Thyroid gland (tissue), 4 donors: ENCODE results near the gene NFIA. TPM values are rescaled to one million over a fixed set of nuclear protein-coding genes. Genes with fewer than 3 reads are reported as not detected.
A peak's percentile ranks its signal among the peaks of the same experiment; 100 is the strongest.

Experiments used
- DNase-seq, 2 donors: peaks; one replicate each; pipeline ENCODE4 v3.0.0-alpha.2; 2019
- H3K27ac ChIP-seq, 3 donors: fragments of 200-600 bp; sonication (generic); 1 replicate in 2 of 3; 2 replicates in 1 of 3; pipeline ENCODE4 v1.5.1; 2016 to 2019; ENCODE audit warnings: mild to moderate bottlenecking in 1 of 3, moderate library complexity in 1 of 3
- H3K27me3 ChIP-seq: fragments of 200-600 bp; sonication (generic); one replicate; pipeline ENCODE4 v1.5.1; 2019
- H3K36me3 ChIP-seq, 2 donors: fragments of 200-600 bp; sonication (generic); one replicate each; pipeline ENCODE4 v1.5.1; 2016 to 2019
- H3K4me1 ChIP-seq, 2 donors: fragments of 200-600 bp; sonication (generic); one replicate each; pipeline ENCODE4 v1.5.1; 2017 to 2019
- H3K4me3 ChIP-seq, 3 donors: fragments of 200-600 bp; sonication (generic); replicated peaks in 1 of 3; 1 replicate in 2 of 3; 2 replicates in 1 of 3; pipeline ENCODE4 v1.5.1; 2016; ENCODE audit warnings: mild to moderate bottlenecking in 1 of 3
- H3K9me3 ChIP-seq: fragments of 200-600 bp; sonication (generic); one replicate; pipeline ENCODE4 v1.5.1; 2017
- POLR2A ChIP-seq, 2 donors: fragments of 450-650 bp; IDR thresholded peaks; one replicate each; pipeline ENCODE4 v1.6.1; 2017; ENCODE audit warnings: antibody characterized with exemption in 2 of 2, mild to moderate bottlenecking in 2 of 2, moderate library complexity in 1 of 2
- WGBS, 2 donors: methylation state at CpG; one replicate each; pipeline ENCODE4 v1.1.5; 2017; 5-methylcytosine and 5-hydroxymethylcytosine counted together
- intact Hi-C: fragments of 100-400 bp; cut with DNase I; formaldehyde crosslinking; loops from one replicate; pipeline ENCODE4 v1.15.1; 2023
- total RNA-seq, 4 donors: library from RNA; depleted of rRNA; stranded (reverse); fragments of >200 nt; gene quantifications; one replicate each; pipeline ENCODE4 v1.2.3, GENCODE V29; 2016
- TF ChIP-seq, protein P1 (sequence below), 6 experiments: fragments of 200-600 bp in 3 of 6; fragments of 450-650 bp in 3 of 6; sonication (generic) in 3 of 6; IDR thresholded peaks; one replicate each; pipeline ENCODE4 v1.5.1; 2016 to 2019; ENCODE audit warnings: antibody characterized with exemption in 6 of 6, mild to moderate bottlenecking in 2 of 6, inconsistent platforms in 1 of 6, moderate library complexity in 1 of 6

The NFIA gene
- total RNA-seq, 4 donors from 2014 or later, result 105 to 149 (median 118) TPM

DNA sequence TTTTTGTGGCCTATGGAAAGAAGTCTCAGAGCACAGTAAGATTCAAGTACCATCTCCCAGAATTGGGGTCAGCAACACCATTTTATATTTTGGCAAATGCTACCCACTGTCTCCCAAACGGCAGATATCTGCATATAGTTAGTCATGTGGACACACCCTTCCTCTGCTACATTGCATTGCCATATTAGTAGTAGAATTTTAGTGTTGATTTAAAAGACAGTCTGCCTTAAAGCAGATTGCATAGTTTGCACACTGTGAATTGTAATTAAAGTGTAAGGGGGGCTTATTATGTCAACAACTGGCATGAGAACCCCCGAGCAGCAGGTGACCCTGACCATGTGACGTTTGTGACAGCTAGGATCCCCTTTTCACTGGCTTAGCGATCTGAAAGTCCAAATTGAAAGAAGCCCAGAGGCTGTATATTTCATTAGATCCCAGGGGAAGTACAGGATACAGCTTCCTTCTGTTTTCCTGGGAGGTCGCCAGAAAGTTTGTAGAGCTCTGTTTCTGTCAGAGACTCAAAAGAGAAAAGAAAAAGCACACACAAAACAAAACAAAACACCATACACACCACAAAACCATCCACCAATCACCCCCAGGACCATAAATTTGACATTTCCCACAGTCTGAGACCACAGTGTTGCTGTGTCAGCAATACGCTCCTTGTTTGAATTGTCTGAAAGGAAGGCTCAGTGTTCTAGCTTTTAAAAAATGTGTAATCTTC, 172.4 kb downstream of the NFIA start:
- WGBS, 2 donors, result 40 to 61% methylated on average over 6 of the region's 6 CpGs
- peak; percentile 33 to 40 for DNase-seq
- H3K27ac ChIP-seq, result peak overlapping the region; percentile 54 to 77 (median 76)
- TF ChIP-seq, protein P1, sequence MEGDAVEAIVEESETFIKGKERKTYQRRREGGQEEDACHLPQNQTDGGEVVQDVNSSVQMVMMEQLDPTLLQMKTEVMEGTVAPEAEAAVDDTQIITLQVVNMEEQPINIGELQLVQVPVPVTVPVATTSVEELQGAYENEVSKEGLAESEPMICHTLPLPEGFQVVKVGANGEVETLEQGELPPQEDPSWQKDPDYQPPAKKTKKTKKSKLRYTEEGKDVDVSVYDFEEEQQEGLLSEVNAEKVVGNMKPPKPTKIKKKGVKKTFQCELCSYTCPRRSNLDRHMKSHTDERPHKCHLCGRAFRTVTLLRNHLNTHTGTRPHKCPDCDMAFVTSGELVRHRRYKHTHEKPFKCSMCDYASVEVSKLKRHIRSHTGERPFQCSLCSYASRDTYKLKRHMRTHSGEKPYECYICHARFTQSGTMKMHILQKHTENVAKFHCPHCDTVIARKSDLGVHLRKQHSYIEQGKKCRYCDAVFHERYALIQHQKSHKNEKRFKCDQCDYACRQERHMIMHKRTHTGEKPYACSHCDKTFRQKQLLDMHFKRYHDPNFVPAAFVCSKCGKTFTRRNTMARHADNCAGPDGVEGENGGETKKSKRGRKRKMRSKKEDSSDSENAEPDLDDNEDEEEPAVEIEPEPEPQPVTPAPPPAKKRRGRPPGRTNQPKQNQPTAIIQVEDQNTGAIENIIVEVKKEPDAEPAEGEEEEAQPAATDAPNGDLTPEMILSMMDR (IDR thresholded peaks at IDR 0.05), result no peak
- TF ChIP-seq POLR2A (IDR thresholded peaks at IDR 0.05), result no peak
- no peaks in the 10 kb centered on the region for H3K36me3 ChIP-seq
- peaks cover 29 to 37% of the 10 kb centered on the region in 2 donors for H3K4me1 ChIP-seq
- H3K27me3 ChIP-seq, result no peaks in the 10 kb centered on the region
- intact Hi-C loops, result no loop called here
- H3K4me3 ChIP-seq, result no peak overlapping the region
- H3K9me3 ChIP-seq, result no peaks in the 10 kb centered on the region

DNA sequence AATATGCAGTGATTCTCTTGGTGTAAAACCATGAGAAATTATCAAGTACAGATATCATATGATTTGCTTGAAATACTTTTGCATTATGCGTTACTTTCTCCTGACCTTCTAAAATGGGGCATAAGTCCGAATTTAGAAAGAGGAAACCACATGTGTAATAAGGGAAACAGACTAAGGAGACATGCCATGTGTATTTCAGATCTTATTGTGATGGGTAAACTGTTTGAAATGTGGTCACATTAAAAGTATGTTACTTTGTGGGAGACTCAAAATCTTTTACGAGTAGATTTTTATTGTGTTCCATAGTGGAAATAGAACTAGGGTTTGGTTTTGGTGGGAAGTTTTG, 173.0 kb downstream of the NFIA start:
- Histone ChIP-seq H3K4me1 (peaks cover 25 to 36% of the 10 kb centered on the region in 2 donors), H3K9me3 (no peaks in the 10 kb centered on the region), H3K4me3 (no peak overlapping the region), H3K27me3 (no peaks in the 10 kb centered on the region), H3K36me3 (no peaks in the 10 kb centered on the region), H3K27ac (peak overlapping the region; percentile 54 to 77 (median 76))
- TF ChIP-seq, protein P1 (IDR thresholded peaks at IDR 0.05), result no peak
- TF ChIP-seq POLR2A (IDR thresholded peaks at IDR 0.05), result no peak
- intact Hi-C loops, result no loop called here
- no peak for DNase-seq
- WGBS, 2 donors, result 56 to 58% methylated on average over 3 of the region's 3 CpGs

DNA sequence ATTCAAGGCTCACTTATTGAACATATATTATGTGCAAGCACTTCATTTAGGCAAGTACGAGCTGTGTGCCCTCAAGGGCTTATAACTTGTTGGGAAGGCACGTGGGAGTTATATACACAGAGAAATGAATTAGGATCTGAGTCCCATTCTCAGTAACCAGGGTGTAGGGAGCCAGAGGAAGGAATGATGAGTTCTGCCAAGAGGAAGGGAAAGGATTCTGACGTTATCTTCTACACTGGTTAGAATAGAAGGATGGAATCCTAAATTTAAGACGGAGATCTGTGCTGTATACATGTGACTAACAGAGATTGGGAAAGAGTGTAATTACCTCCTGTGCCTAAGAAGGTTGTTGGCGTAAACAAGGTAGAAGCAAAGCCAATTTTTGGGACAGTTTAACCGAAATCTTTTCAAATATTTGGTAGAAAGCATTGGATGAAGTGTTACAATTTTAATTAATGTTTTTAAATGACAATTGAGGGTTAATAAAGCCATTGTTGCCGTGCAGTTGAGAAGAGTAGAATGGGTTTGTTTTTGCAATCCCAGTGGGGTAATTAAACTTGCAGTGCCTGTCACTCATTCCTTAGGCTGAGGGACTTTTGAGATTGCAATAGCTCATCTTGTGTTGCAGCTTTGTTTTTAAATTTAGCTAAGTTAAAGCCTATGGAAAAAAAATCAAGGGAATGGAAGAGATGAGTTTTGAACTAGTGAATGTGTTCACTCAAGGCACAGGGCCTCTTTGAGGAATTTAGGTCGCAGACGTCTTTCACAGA, 177.2 kb downstream of the NFIA start:
- DNase-seq, result no peak
- intact Hi-C loops, result no loop called here

DNA sequence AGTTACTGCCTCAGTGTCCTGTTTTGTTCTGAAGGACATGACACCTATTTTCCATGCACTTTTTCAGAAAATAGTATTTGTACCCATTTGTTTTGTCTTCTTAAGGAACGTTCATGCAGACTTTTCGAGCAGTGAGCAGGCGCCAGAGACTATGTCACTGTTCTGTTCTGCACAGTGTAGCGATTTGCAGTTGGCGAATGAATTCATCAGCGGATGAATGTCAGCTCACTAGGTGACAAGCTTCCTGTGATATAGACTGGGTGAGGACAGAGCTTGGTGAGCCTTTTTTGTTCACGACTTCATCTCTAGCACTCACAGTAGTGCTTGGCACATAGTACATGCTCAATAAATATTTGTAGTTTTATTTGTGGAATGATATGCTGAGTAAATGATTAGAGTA, 177.8 kb downstream of the NFIA start:
- TF ChIP-seq, protein P1 (IDR thresholded peaks at IDR 0.05), result no peak
- no peak for TF ChIP-seq POLR2A (IDR thresholded peaks at IDR 0.05)
- Histone ChIP-seq H3K27me3 (no peaks in the 10 kb centered on the region), H3K9me3 (no peaks in the 10 kb centered on the region), H3K36me3 (no peaks in the 10 kb centered on the region), H3K4me3 (no peak overlapping the region), H3K27ac (no peak overlapping the region), H3K4me1 (peaks cover 18 to 32% of the 10 kb centered on the region in 2 donors)
- intact Hi-C loops, result no loop called here
- DNase-seq, result no peak
- 94 to 95% methylated on average over 7 of the region's 7 CpGs for WGBS, 2 donors

More for the DNA sequence above, 177.2 kb downstream of the NFIA start:
- Histone ChIP-seq H3K27ac (no peak overlapping the region), H3K9me3 (no peaks in the 10 kb centered on the region), H3K27me3 (no peaks in the 10 kb centered on the region), H3K4me1 (peaks cover 21 to 38% of the 10 kb centered on the region in 2 donors), H3K4me3 (no peak overlapping the region), H3K36me3 (no peaks in the 10 kb centered on the region)
- 77 to 78% methylated on average over 9 of the region's 9 CpGs for WGBS, 2 donors
- TF ChIP-seq, protein P1 (IDR thresholded peaks at IDR 0.05), result no peak
- no peak for TF ChIP-seq POLR2A (IDR thresholded peaks at IDR 0.05)

DNA sequence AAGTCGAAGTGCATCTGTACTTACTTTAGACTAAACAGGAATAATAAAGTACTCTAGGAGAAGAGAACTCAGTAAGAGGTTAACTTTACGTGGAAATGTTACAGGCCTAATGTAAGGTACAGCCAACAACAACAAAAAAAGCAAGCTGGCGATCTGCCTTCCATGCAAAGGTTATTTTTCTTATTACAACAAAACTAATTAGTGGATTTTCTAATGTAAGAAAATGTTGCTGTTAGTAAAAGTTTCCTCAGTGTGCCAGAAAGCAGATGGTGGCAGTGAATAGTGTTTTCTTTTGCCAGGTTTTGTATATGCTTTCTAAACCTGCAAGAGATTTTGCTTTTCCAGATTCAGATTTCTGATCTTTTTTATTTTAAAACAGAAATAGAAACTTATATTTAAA, 179.2 kb downstream of the NFIA start:
- WGBS, 2 donors, result 44 to 62% methylated on average over 3 of the region's 3 CpGs
- intact Hi-C loops, result no loop called here

More for the DNA sequence above, 179.2 kb downstream of the NFIA start:
- no peak for DNase-seq
- peaks cover 18 to 26% of the 10 kb centered on the region in 2 donors for H3K4me1 ChIP-seq
- H3K27ac ChIP-seq, result peak overlapping the region in 1 of 3 donors; percentile 6
- no peaks in the 10 kb centered on the region for H3K9me3 ChIP-seq
- no peaks in the 10 kb centered on the region for H3K27me3 ChIP-seq
- TF ChIP-seq POLR2A (IDR thresholded peaks at IDR 0.05), result no peak
- TF ChIP-seq, protein P1 (IDR thresholded peaks at IDR 0.05), result no peak
- H3K4me3 ChIP-seq, result no peak overlapping the region
- no peaks in the 10 kb centered on the region for H3K36me3 ChIP-seq
